Smooth muscle cell (in vitro differentiated cells): ENCODE measurements around the gene PHF21B. TPM values are rescaled to one million over a fixed set of nuclear protein-coding genes. Genes with fewer than 3 reads are reported as not detected.

Experiments used
- DNase-seq: peaks from one replicate; lab custom pipeline; 2025; ENCODE audit not compliant: unreplicated experiment; lab: John Stamatoyannopoulos, UW
- H2AFZ ChIP-seq: fragments of 200-600 bp; sonication (generic); 2 replicates; pipeline ENCODE4 v1.6.0; 2016; ENCODE audit warnings: antibody characterized with exemption, low read depth, mild to moderate bottlenecking
- H3F3A ChIP-seq: fragments of 200-600 bp; sonication (generic); 2 replicates; pipeline ENCODE4 v1.6.0; 2017; ENCODE audit warnings: antibody characterized with exemption, low read depth
- H3K27ac ChIP-seq: fragments of 200-600 bp; sonication (generic); 2 replicates; pipeline ENCODE4 v1.5.1; 2016; ENCODE audit warnings: low read depth, mild to moderate bottlenecking
- H3K27me3 ChIP-seq: fragments of 200-600 bp; sonication (generic); 2 replicates; pipeline ENCODE4 v1.6.1; 2016; ENCODE audit warnings: low read depth, mild to moderate bottlenecking
- H3K36me3 ChIP-seq: fragments of 200-600 bp; sonication (generic); 2 replicates; pipeline ENCODE4 v1.5.1; 2016; ENCODE audit warnings: low read depth
- H3K4me1 ChIP-seq: fragments of 200-600 bp; sonication (generic); 2 replicates; pipeline ENCODE4 v1.5.1; 2016; ENCODE audit warnings: low read depth
- H3K4me2 ChIP-seq: fragments of 200-600 bp; sonication (generic); 2 replicates; pipeline ENCODE4 v1.6.0; 2016; ENCODE audit warnings: mild to moderate bottlenecking
- H3K4me3 ChIP-seq: fragments of 200-600 bp; sonication (generic); 2 replicates; pipeline ENCODE4 v1.5.1; 2016; ENCODE audit warnings: mild to moderate bottlenecking
- H3K79me2 ChIP-seq: fragments of 200-600 bp; sonication (generic); 2 replicates; pipeline ENCODE4 v1.6.0; 2016; ENCODE audit warnings: low read depth, mild to moderate bottlenecking
- H3K9ac ChIP-seq: fragments of 200-600 bp; sonication (generic); 2 replicates; pipeline ENCODE4 v1.6.0; 2016; ENCODE audit warnings: low read depth
- H3K9me3 ChIP-seq: fragments of 200-600 bp; sonication (generic); replicated peaks from 2 replicates; pipeline ENCODE4 v1.5.1; 2016; ENCODE audit warnings: low read depth
- H4K20me1 ChIP-seq: fragments of 200-600 bp; sonication (generic); 2 replicates; pipeline ENCODE4 v1.6.0; 2016; ENCODE audit warnings: low read depth
- CTCF ChIP-seq: fragments of 200-600 bp; sonication (generic); IDR thresholded peaks from 2 replicates; pipeline ENCODE4 v1.5.1; 2017; ENCODE audit warnings: borderline replicate concordance, mild to moderate bottlenecking, antibody characterized with exemption; ENCODE audit not compliant: insufficient read depth, poor library complexity, severe bottlenecking
- WGBS: methylation state at CpG from one replicate; pipeline ENCODE4 v1.1.7; 2016; ENCODE audit warnings: low lambda C conversion rate; 5-methylcytosine and 5-hydroxymethylcytosine counted together
- polyA plus RNA-seq: library from polyadenylated mRNA; unstranded; fragments of >200 nt; fragmentation: Nextera tagmentation; extraction: Ambion mirVana; gene quantifications from 2 replicates; pipeline ENCODE4 v1.2.1, GENCODE V29; 2016
- total RNA-seq: library from RNA; depleted of rRNA; stranded (reverse); fragments of >200 nt; gene quantifications from 2 replicates; pipeline ENCODE4 v1.2.3, GENCODE V29; 2014

PHF21B gene
- total and polyA plus RNA-seq, 2 experiments from 2014 or later = 0.13 TPM

DNA sequence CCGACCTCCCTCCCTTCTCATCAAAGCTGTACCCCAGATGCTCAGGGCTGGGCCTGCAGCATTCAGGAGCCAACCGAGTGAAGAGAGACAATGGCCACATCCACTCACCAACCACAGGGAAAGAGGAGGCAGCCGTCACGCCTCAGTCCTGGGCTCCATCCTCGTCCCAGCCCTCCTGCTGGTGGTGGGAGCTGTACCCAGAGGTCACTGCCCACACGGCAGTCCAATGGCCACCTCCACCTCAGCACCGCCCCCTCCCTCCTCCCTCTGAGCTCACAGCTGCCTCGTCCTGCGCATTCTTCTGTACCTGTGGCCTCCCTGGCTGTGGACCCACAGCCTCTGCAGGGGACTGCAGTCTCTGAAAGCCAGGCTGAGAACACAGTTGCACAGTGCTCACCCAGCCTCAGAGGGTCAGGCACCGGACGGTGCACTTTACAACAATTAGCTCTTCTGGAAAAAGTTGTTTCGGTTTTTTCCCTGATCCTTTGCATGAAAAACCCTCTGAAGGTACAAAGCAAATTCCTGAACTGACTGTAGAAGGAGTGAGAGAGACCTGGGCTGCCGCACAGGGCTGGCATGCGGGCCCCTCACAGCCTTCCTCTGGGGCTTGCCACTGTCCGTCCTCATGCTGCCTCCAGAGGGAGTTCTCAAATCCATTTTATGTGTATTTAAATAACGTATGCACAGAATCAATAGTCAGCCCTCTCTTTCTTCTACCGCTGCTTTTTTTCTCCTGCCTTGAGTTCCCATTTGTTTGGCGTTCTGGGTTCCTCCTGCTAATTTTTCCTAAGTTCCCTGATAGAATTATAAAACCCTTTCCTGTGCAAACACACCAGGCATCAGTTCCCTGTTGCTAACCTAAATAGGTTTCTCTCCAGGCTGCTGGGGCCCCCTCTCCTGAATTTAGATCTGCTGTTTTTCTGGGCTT is 52.7 kb downstream of the PHF21B start:
- no peaks in the 10 kb centered on the region for H3K27me3 ChIP-seq
- no peaks in the 10 kb centered on the region for H3K9me3 ChIP-seq
- H3K4me3 ChIP-seq = no peak overlapping the region
- H3K27ac ChIP-seq = no peak overlapping the region
- no peak for DNase-seq
- H3K4me1 ChIP-seq = no peaks in the 10 kb centered on the region
- no peaks in the 10 kb centered on the region for H3F3A ChIP-seq
- H4K20me1 ChIP-seq = no peaks in the 10 kb centered on the region
- H3K9ac ChIP-seq = no peak overlapping the region
- peak; percentile 17 for TF ChIP-seq CTCF
- H3K79me2 ChIP-seq = no peaks in the 10 kb centered on the region
- H3K36me3 ChIP-seq = no peaks in the 10 kb centered on the region
- no peak overlapping the region for H3K4me2 ChIP-seq
- 74% methylated on average over 18 of the region's 18 CpGs for WGBS
- H2AFZ ChIP-seq = no peak overlapping the region

- no peaks in the 10 kb centered on the region for H3K79me2 ChIP-seq
- H3K27me3 ChIP-seq = no peaks in the 10 kb centered on the region
- H3K4me1 ChIP-seq = no peaks in the 10 kb centered on the region
- no peak overlapping the region for H3K4me2 ChIP-seq
- H3K9ac ChIP-seq = no peak overlapping the region
- no peaks in the 10 kb centered on the region for H4K20me1 ChIP-seq
- H3K36me3 ChIP-seq = no peaks in the 10 kb centered on the region
- no peak overlapping the region for H2AFZ ChIP-seq
- TF ChIP-seq CTCF = no peak
- no peak for DNase-seq
- WGBS = 95% methylated on average over 8 of the region's 8 CpGs
- no peaks in the 10 kb centered on the region for H3K9me3 ChIP-seq
- H3F3A ChIP-seq = no peaks in the 10 kb centered on the region
- H3K4me3 ChIP-seq = no peak overlapping the region
- no peak overlapping the region for H3K27ac ChIP-seq
Measured at GRCh38 chr22:44955102-44955501, 54.7 kb downstream of the PHF21B start.

- H3K27ac ChIP-seq = no peak overlapping the region
- no peak for DNase-seq
- H3K4me3 ChIP-seq = no peak overlapping the region
- no peak overlapping the region for H3K9ac ChIP-seq
- H2AFZ ChIP-seq = no peak overlapping the region
- H3K4me1 ChIP-seq = no peaks in the 10 kb centered on the region
- no peaks in the 10 kb centered on the region for H3K36me3 ChIP-seq
- WGBS = 78% methylated on average over 10 of the region's 10 CpGs
- H4K20me1 ChIP-seq = no peaks in the 10 kb centered on the region
- no peaks in the 10 kb centered on the region for H3K79me2 ChIP-seq
- no peaks in the 10 kb centered on the region for H3K9me3 ChIP-seq
- no peaks in the 10 kb centered on the region for H3F3A ChIP-seq
- TF ChIP-seq CTCF = no peak
- no peak overlapping the region for H3K4me2 ChIP-seq
- no peaks in the 10 kb centered on the region for H3K27me3 ChIP-seq
Measured at GRCh38 chr22:44954149-44954548, 55.7 kb downstream of the PHF21B start.
